ENCODE data around the gene ASPG.

The ASPG gene

GRCh38 chr14:104073764-104074163 lies 11.7 kb upstream of the ASPG start:
- DNase-seq (ENCODE audit: low read depth), result no peak
- TF ChIP-seq CTCF (IDR thresholded peaks at IDR 0.05; ENCODE audit: insufficient read depth, low read depth, low read length, missing control alignments), result no peak
- no peak overlapping the region for H3K4me3 ChIP-seq (ENCODE audit: low read length)

DNA sequence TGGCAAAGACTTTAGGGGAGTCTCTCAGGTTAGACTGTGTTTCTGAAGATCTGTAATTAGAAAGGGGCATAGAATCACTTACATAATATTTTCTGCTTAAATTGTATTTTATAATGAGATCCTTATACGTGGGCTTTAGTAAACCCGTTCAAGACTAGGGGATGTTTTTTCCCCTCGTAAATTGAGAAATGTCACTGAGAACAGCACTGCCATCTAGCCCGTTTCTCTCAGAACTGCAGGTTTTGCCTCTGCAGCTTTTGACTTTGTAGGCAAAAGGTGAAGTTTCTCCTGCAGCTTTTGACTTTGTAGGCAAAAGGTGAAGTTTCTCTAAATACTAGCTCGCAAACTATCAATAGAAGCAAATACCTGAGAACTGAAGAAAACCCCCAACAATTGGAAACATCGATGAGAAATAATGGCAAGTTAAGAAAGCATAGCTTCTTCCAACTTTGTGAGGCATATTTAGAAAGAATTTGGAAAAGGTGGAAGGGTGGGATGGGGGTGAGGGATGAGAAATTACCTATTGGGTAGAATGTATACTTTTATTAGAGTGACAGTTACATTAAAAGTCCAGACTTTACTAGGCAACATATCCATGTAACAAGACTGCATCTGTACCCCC lies 9.9 kb upstream of the ASPG start:
- H3K4me3 ChIP-seq (ENCODE audit: low read length), result no peak overlapping the region
- DNase-seq (ENCODE audit: low read depth), result peak; percentile 18
- TF ChIP-seq CTCF (IDR thresholded peaks at IDR 0.05; ENCODE audit: insufficient read depth, low read depth, low read length, missing control alignments), result peak; percentile 58

DNA sequence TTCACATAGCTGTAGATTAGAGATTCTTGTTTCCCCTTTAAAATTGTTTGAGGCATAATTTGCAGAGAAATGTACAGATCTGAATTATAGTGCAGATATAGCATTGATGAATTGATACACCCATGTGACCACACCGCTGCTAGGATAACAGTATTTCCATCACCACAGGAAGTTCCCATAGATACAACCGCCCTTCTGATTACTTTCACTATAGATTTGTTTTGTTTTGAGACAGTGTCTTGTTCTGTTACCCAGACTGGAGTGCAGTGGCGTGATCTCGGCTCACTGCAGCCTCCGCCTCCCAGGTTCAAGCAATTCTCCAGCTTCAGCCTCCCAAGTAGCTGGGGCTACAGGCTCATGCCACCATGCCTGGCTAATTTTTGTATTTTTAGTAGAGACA lies 8.8 kb upstream of the ASPG start:
- no peak for DNase-seq (ENCODE audit: low read depth)
- H3K4me3 ChIP-seq (ENCODE audit: low read length), result no peak overlapping the region
- no peak for TF ChIP-seq CTCF (IDR thresholded peaks at IDR 0.05; ENCODE audit: insufficient read depth, low read depth, low read length, missing control alignments)

- no peak overlapping the region for H3K4me3 ChIP-seq (ENCODE audit: low read length)
- DNase-seq (ENCODE audit: low read depth), result peak; percentile 87
- peak; percentile 100 for TF ChIP-seq CTCF (IDR thresholded peaks at IDR 0.05; ENCODE audit: insufficient read depth, low read depth, low read length, missing control alignments)
Observed at GRCh38 chr14:104078031-104078455, 7.5 kb upstream of the ASPG start.

DNA sequence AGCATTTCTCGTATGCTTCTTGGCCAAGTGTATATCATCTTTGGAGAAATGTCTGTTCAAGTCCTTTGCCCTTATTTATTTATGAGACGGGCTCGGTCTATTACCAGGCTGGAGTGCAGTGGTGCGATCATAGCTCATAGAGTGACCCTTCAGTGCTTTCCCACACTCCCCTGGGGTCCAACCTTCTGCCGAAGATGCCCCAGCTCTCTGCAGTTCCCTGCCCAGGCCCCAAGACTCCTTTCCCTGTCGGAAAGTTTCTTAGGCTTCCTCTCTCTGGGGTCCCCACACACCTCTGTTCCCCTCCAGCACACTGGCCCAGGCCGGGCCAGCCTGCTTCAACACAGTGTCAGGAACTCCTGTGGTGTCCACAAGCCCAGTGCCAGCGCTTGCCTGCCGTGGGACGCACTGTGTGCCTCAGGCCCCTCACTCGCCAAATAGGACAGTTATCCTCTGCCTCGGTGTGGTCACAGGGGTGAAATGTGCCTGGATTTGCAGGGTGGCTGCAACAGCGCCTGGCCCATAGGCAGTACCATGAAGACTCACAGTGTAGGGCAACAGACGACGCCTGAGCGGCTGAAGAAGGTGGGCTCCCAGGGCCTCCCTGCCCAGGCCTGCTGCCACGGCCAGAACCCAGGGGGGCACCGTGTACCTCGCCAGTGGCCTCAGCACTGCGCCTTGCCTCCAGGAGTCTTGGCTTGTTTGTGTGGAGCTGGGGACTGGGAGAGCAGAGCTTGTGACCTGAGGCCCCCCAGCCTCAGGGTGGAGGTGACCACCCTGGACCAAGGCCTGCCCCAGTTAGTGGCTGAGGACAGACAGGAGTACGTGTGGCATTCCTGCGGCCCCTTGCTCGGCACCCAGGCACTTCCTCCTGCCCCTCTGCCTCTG lies 4.9 kb upstream of the ASPG start:
- H3K4me3 ChIP-seq (ENCODE audit: low read length), result no peak overlapping the region
- DNase-seq (ENCODE audit: low read depth), result no peak
- TF ChIP-seq CTCF (IDR thresholded peaks at IDR 0.05; ENCODE audit: insufficient read depth, low read depth, low read length, missing control alignments), result no peak

DNA sequence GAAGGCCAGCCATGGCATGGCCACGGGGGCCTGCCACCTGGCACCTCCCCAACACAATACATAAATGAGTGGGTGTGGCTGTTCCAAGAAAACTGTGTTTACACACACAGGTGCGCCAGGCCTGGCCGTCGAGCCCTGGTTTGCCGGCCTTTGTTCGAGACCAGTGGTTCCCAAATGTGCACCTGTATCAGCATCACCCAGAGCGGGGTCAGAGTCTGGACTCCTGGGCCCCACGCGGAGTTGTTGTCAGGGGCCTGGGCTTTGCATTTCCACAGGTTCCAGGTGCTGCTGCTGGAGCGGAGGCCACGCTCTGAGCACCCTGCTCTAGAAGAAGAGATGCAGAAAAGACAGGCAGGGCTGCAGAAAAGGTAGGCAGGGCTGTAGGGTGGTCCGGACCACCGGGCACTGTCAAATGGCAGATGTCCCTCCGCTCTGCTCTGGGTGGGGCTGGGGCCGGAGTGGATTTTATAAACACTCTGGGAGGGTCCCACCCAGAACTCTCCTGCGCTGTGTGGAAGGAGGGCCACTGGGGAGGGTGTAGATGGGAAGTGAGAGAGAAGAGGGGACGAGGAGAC lies 4.2 kb upstream of the ASPG start:
- DNase-seq (ENCODE audit: low read depth), result no peak
- no peak overlapping the region for H3K4me3 ChIP-seq (ENCODE audit: low read length)
- TF ChIP-seq CTCF (IDR thresholded peaks at IDR 0.05; ENCODE audit: insufficient read depth, low read depth, low read length, missing control alignments), result no peak

Data from epithelial cell of esophagus (primary cell).